Measurements from ENCODE around the gene CCNDBP1.

CCNDBP1 gene

GRCh38 chr15:43212951-43213350, 27.7 kb downstream of the CCNDBP1 start:
- H3K36me3 ChIP-seq (ENCODE audit: control insufficient read depth, insufficient read depth, low read length), result no peaks in the 10 kb centered on the region
- no peak overlapping the region for H3K4me3 ChIP-seq (replicated peaks; ENCODE audit: low read depth, low read length)
- H3K27me3 ChIP-seq (replicated peaks; ENCODE audit: control insufficient read depth, insufficient read depth, low read length), result no peaks in the 10 kb centered on the region
- no peak for TF ChIP-seq CTCF (IDR thresholded peaks at IDR 0.05; ENCODE audit: insufficient read depth, low read length, poor library complexity, severe bottlenecking)
- no peak for DNase-seq (ENCODE audit: extremely low read depth, insufficient read length)

- Histone ChIP-seq H3K27me3 (replicated peaks; ENCODE audit: control insufficient read depth, insufficient read depth, low read length) (no peaks in the 10 kb centered on the region), H3K4me3 (replicated peaks; ENCODE audit: low read depth, low read length) (no peak overlapping the region), H3K36me3 (ENCODE audit: control insufficient read depth, insufficient read depth, low read length) (no peaks in the 10 kb centered on the region)
- no peak for TF ChIP-seq CTCF (IDR thresholded peaks at IDR 0.05; ENCODE audit: insufficient read depth, low read length, poor library complexity, severe bottlenecking)
- no peak for DNase-seq (ENCODE audit: extremely low read depth, insufficient read length)
These were observed 28.3 kb downstream of the CCNDBP1 start for GRCh38 chr15:43213466-43213865.

- no peak for DNase-seq (ENCODE audit: extremely low read depth, insufficient read length)
- no peaks in the 10 kb centered on the region for H3K27me3 ChIP-seq (replicated peaks; ENCODE audit: control insufficient read depth, insufficient read depth, low read length)
- no peaks in the 10 kb centered on the region for H3K36me3 ChIP-seq (ENCODE audit: control insufficient read depth, insufficient read depth, low read length)
- H3K4me3 ChIP-seq (replicated peaks; ENCODE audit: low read depth, low read length), result no peak overlapping the region
- TF ChIP-seq CTCF (IDR thresholded peaks at IDR 0.05; ENCODE audit: insufficient read depth, low read length, poor library complexity, severe bottlenecking), result no peak
These were observed 29.0 kb downstream of the CCNDBP1 start for GRCh38 chr15:43214169-43214568.

- Histone ChIP-seq H3K27me3 (replicated peaks; ENCODE audit: control insufficient read depth, insufficient read depth, low read length) (no peaks in the 10 kb centered on the region), H3K4me3 (replicated peaks; ENCODE audit: low read depth, low read length) (no peak overlapping the region), H3K36me3 (ENCODE audit: control insufficient read depth, insufficient read depth, low read length) (no peaks in the 10 kb centered on the region)
- TF ChIP-seq CTCF (IDR thresholded peaks at IDR 0.05; ENCODE audit: insufficient read depth, low read length, poor library complexity, severe bottlenecking), result no peak
- DNase-seq (ENCODE audit: extremely low read depth, insufficient read length), result no peak
These were observed 29.5 kb downstream of the CCNDBP1 start for GRCh38 chr15:43214592-43215295.

GRCh38 chr15:43215961-43216360, 30.8 kb downstream of the CCNDBP1 start:
- no peak for DNase-seq (ENCODE audit: extremely low read depth, insufficient read length)
- Histone ChIP-seq H3K27me3 (replicated peaks; ENCODE audit: control insufficient read depth, insufficient read depth, low read length) (no peaks in the 10 kb centered on the region), H3K4me3 (replicated peaks; ENCODE audit: low read depth, low read length) (no peak overlapping the region), H3K36me3 (ENCODE audit: control insufficient read depth, insufficient read depth, low read length) (no peaks in the 10 kb centered on the region)
- TF ChIP-seq CTCF (IDR thresholded peaks at IDR 0.05; ENCODE audit: insufficient read depth, low read length, poor library complexity, severe bottlenecking), result no peak
